Nephron (organoid): ENCODE results near the gene PRDX1.
A peak's percentile ranks its signal among the peaks of the same experiment; 100 is the strongest.

ENCODE experiments used
- H3K27ac Mint-ChIP-seq, 3 experiments: 2 replicates each; pipeline ENCODE4 v1.8.0; 2020; ENCODE audit warnings: mixed read lengths in 3 of 3, mild to moderate bottlenecking in 2 of 3, moderate library complexity in 1 of 3
- H3K27me3 Mint-ChIP-seq: 2 replicates; pipeline ENCODE4 v1.8.0; 2021; ENCODE audit warnings: low read depth, mild to moderate bottlenecking, moderate library complexity, mixed read lengths
- H3K36me3 Mint-ChIP-seq: 2 replicates; pipeline ENCODE4 v1.8.0; 2020; ENCODE audit warnings: low read depth, mixed read lengths
- H3K4me1 Mint-ChIP-seq: 2 replicates; pipeline ENCODE4 v1.8.0; 2020; ENCODE audit warnings: mixed read lengths
- H3K4me3 Mint-ChIP-seq, 3 experiments: 2 replicates each; pipeline ENCODE4 v1.8.0; 2020; ENCODE audit warnings: mild to moderate bottlenecking in 3 of 3, mixed read lengths in 3 of 3, moderate library complexity in 2 of 3
- H3K9me3 Mint-ChIP-seq: 2 replicates; pipeline ENCODE4 v1.8.0; 2020; ENCODE audit warnings: mixed read lengths
- TF ChIP-seq, protein P1 (sequence below), 3 experiments: fragments of 200-600 bp; sonication (generic); IDR thresholded peaks; one replicate each; pipeline ENCODE4 v1.5.0; 2021; ENCODE audit warnings: antibody characterized with exemption in 3 of 3; ENCODE audit not compliant: unreplicated experiment in 3 of 3

The PRDX1 gene

DNA sequence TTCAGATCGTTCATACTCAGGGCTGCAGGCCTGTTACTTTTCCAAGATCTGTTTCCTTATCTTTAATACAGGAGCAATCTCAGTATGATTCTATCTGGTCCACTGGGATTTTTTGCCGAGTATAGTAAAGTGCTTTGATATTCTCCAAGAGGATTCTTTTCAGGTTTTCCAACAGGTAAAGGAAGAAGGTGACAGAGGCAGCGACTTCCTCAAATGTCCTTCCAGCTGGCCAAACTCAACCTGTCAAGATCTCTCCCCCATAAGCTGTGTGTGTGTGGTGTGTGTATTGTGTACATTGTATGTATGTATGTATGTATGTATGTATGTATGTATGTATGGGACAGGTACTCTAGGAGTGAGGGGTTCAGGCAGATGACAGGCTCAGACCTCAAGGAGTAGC, 30.0 kb upstream of the PRDX1 start:
- Mint-ChIP-seq H3K27me3 (no peaks in the 10 kb centered on the region), H3K27ac (peak overlapping the region; percentile 96 to 98 (median 97)), H3K36me3 (peaks cover 12% of the 10 kb centered on the region), H3K4me1 (peaks cover 16% of the 10 kb centered on the region), H3K4me3 (peak overlapping the region; percentile 93 to 96 (median 95)), H3K9me3 (no peaks in the 10 kb centered on the region)
- TF ChIP-seq, protein P1, sequence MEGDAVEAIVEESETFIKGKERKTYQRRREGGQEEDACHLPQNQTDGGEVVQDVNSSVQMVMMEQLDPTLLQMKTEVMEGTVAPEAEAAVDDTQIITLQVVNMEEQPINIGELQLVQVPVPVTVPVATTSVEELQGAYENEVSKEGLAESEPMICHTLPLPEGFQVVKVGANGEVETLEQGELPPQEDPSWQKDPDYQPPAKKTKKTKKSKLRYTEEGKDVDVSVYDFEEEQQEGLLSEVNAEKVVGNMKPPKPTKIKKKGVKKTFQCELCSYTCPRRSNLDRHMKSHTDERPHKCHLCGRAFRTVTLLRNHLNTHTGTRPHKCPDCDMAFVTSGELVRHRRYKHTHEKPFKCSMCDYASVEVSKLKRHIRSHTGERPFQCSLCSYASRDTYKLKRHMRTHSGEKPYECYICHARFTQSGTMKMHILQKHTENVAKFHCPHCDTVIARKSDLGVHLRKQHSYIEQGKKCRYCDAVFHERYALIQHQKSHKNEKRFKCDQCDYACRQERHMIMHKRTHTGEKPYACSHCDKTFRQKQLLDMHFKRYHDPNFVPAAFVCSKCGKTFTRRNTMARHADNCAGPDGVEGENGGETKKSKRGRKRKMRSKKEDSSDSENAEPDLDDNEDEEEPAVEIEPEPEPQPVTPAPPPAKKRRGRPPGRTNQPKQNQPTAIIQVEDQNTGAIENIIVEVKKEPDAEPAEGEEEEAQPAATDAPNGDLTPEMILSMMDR (IDR thresholded peaks at IDR 0.05; ENCODE audit: unreplicated experiment in 3 of 3), result no peak

DNA sequence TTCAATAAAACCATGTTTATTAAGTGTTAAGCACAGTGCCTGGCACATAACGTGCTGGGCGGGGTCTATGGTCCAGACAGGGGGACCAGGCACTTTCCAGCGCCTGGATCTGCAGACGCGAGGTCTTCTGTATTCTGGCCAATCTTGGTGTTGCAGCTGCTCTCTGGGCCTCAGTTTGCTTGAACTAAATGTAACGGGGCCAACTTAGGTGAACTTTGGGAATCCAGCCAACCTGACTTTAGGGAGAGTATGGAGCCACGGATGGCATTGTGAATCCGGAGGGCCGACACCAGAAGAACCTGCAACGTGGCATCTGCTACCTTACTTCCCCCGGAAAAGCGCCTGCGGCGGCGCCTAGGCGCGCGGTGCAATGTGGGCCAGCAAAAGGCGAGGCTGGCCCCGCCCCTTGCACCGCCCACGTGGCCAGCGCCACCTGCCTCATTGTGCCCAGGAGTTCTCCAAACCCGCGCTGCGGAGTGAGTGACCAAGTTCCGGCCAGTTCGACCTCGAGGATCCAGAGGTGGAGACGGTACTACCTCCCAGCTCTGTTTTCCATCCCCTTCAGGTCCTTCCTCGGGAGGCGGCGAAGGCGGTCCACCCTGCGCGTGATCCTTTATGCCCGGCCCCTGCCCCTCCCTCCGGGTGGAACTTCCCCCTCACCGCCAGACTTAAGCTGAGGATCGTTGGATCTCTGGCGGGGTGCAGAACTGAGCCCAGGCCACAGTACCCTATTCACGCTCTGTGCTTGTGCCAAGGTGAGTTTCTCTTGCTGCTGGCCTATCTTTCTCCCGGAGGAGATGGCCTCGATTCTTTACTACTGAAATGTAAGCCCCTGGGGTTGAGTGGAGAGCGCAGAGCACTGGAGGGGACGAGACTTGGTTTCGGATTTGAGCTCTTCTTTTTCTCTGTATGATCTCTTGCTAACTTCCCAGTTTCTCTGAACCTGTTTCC, 29.0 kb upstream of the PRDX1 start, which contains the start of gene AKR1A1:
Gene AKR1A1 (plus strand): TSS at position 426 of the 951 bp plus-strand sequence. CDS start 10,969 bp downstream, outside the sequence.
- Mint-ChIP-seq H3K9me3 (no peaks in the 10 kb centered on the region), H3K36me3 (peaks cover 8% of the 10 kb centered on the region), H3K27ac (peak within 1 kb of the TSS; percentile 96 to 98 (median 97)), H3K27me3 (peaks cover 4% of the 10 kb centered on the region), H3K4me3 (peak within 1 kb of the TSS; percentile 93 to 96 (median 95)), H3K4me1 (peaks cover 16% of the 10 kb centered on the region)
- TF ChIP-seq, protein P1 (IDR thresholded peaks at IDR 0.05; ENCODE audit: unreplicated experiment in 3 of 3), result peak in 1 of 3 experiments; percentile 7

DNA sequence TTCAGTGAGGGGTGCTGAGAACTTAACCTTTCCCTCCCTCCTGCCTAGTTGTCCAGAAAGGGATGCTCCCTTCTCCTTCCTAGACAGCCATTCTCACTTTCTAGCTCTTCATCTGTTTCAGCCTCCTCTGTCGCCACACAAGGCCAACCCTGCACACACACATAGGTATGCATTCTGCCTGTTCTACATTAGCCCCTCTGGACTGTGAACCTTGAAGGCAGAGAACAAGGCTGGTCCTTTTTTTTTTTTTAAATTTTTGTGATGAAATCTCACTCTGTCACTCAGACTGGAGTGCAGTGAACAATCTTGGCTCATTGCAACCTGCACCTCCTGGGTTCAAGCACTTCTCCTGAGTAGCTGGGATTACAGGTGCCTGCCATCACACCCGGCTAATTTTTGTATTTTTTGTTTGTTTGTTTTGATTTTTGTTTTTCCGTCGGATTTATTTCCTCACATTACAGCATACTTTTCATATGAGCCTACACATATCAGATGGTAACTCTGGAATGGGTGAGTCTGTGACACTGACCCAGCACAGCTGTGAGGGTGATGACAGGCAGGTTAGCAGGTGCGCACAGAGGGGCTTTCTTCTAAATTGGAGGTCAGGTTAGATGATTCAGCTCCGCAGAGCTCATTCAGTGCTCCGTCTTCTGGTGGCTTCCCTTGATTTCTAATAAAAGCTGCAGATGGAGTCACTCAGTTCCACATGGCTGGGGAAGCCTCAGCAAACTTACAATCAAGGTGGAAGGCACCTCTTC, 24.0 kb upstream of the PRDX1 start:
- H3K36me3 Mint-ChIP-seq, result no peaks in the 10 kb centered on the region
- H3K9me3 Mint-ChIP-seq, result no peaks in the 10 kb centered on the region
- H3K4me3 Mint-ChIP-seq, result no peak overlapping the region
- TF ChIP-seq, protein P1 (IDR thresholded peaks at IDR 0.05; ENCODE audit: unreplicated experiment in 3 of 3), result no peak
- peaks cover 4% of the 10 kb centered on the region for H3K27me3 Mint-ChIP-seq
- H3K27ac Mint-ChIP-seq, result peak overlapping the region in 2 of 3 experiments; percentile 4 to 44
- peaks cover 8% of the 10 kb centered on the region for H3K4me1 Mint-ChIP-seq

DNA sequence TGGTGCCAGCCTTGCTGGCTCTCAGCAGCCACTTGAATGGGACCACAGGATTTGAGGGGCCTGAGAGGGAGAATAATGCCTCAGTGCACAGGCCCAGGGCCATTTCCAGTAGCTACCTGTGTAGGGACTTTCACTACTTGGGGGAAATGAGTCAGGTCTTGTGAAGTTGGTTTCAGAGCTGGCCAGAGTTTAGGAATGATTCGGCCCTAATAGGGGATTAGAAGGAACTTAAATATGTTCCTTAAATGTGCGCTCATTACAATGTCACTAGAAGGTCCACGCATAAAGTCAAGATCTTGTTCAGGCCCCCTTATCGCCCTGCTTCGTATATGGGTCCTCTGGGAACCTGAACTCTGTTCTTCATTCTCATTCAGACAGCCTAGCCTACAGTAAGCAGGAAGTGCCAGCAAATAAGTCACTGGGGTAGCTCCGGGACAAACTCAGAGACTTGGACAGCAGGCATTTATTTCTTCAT, 23.4 kb upstream of the PRDX1 start:
- TF ChIP-seq, protein P1 (IDR thresholded peaks at IDR 0.05; ENCODE audit: unreplicated experiment in 3 of 3), result no peak
- Mint-ChIP-seq H3K9me3 (no peaks in the 10 kb centered on the region), H3K36me3 (no peaks in the 10 kb centered on the region), H3K27me3 (peaks cover 4% of the 10 kb centered on the region), H3K27ac (peak overlapping the region in 2 of 3 experiments; percentile 4 to 9), H3K4me1 (peaks cover 8% of the 10 kb centered on the region), H3K4me3 (no peak overlapping the region)

DNA sequence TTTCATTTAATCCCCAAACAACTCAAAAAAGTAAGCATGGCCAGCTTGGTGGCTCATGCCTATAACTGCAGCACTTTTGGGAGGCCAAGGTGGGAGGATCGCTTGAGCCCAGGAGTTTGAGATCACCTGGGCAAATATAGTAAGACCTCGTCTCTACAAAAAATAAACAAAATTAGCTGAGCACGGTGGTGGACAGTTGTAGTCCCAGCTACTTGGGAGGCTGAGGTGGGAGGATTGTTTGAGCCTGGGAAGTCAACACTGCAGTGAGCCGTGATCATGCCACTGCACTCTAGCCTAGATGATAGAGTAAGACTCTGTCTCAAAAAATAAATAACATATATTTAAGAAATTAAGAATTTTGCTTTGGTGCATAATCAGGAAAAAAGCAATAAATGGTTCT, 22.8 kb upstream of the PRDX1 start:
- Mint-ChIP-seq H3K4me1 (peaks cover 8% of the 10 kb centered on the region), H3K4me3 (no peak overlapping the region), H3K27ac (no peak overlapping the region), H3K9me3 (no peaks in the 10 kb centered on the region), H3K36me3 (no peaks in the 10 kb centered on the region), H3K27me3 (peaks cover 4% of the 10 kb centered on the region)
- TF ChIP-seq, protein P1 (IDR thresholded peaks at IDR 0.05; ENCODE audit: unreplicated experiment in 3 of 3), result no peak
